Nephron (organoid): Measurements from ENCODE around the gene OSBP2.

ENCODE experiments used
- H3K27ac Mint-ChIP-seq, 3 experiments: 2 replicates each; pipeline ENCODE4 v1.8.0; 2020; ENCODE audit warnings: mixed read lengths in 3 of 3, mild to moderate bottlenecking in 2 of 3, moderate library complexity in 1 of 3
- H3K27me3 Mint-ChIP-seq: 2 replicates; pipeline ENCODE4 v1.8.0; 2021; ENCODE audit warnings: low read depth, mild to moderate bottlenecking, moderate library complexity, mixed read lengths
- H3K36me3 Mint-ChIP-seq: 2 replicates; pipeline ENCODE4 v1.8.0; 2020; ENCODE audit warnings: low read depth, mixed read lengths
- H3K4me1 Mint-ChIP-seq: 2 replicates; pipeline ENCODE4 v1.8.0; 2020; ENCODE audit warnings: mixed read lengths
- H3K4me3 Mint-ChIP-seq, 3 experiments: 2 replicates each; pipeline ENCODE4 v1.8.0; 2020; ENCODE audit warnings: mild to moderate bottlenecking in 3 of 3, mixed read lengths in 3 of 3, moderate library complexity in 2 of 3
- H3K9me3 Mint-ChIP-seq: 2 replicates; pipeline ENCODE4 v1.8.0; 2020; ENCODE audit warnings: mixed read lengths
- TF ChIP-seq, protein P1 (sequence below), 3 experiments: fragments of 200-600 bp; sonication (generic); IDR thresholded peaks; one replicate each; pipeline ENCODE4 v1.5.0; 2021; ENCODE audit warnings: antibody characterized with exemption in 3 of 3; ENCODE audit not compliant: unreplicated experiment in 3 of 3

OSBP2 gene

DNA sequence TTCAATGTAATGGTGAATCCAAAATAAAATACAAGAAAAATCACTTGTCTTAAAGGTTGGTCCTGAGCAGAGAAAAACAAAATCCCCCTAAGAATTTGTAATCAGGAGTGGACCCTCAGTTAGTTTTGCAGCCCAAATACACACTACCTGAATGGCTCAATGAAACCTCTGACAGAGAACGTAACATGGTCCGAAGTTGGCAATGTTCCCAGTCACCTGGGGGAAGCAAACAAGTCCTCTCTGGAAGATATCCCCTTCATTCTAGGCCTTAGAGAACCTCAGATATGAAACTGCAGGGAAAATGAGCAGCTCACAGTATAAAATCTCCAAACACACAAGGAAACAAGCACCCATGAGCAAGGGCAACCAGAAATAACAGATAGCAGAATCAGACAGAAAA lies 215.7 kb downstream of the OSBP2 start:
- Mint-ChIP-seq H3K9me3 (peaks cover 2% of the 10 kb centered on the region), H3K27me3 (no peaks in the 10 kb centered on the region), H3K4me1 (no peaks in the 10 kb centered on the region), H3K4me3 (no peak overlapping the region), H3K36me3 (peaks cover 9% of the 10 kb centered on the region), H3K27ac (no peak overlapping the region)
- TF ChIP-seq, protein P1, sequence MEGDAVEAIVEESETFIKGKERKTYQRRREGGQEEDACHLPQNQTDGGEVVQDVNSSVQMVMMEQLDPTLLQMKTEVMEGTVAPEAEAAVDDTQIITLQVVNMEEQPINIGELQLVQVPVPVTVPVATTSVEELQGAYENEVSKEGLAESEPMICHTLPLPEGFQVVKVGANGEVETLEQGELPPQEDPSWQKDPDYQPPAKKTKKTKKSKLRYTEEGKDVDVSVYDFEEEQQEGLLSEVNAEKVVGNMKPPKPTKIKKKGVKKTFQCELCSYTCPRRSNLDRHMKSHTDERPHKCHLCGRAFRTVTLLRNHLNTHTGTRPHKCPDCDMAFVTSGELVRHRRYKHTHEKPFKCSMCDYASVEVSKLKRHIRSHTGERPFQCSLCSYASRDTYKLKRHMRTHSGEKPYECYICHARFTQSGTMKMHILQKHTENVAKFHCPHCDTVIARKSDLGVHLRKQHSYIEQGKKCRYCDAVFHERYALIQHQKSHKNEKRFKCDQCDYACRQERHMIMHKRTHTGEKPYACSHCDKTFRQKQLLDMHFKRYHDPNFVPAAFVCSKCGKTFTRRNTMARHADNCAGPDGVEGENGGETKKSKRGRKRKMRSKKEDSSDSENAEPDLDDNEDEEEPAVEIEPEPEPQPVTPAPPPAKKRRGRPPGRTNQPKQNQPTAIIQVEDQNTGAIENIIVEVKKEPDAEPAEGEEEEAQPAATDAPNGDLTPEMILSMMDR (IDR thresholded peaks at IDR 0.05; ENCODE audit: unreplicated experiment in 3 of 3) = no peak

DNA sequence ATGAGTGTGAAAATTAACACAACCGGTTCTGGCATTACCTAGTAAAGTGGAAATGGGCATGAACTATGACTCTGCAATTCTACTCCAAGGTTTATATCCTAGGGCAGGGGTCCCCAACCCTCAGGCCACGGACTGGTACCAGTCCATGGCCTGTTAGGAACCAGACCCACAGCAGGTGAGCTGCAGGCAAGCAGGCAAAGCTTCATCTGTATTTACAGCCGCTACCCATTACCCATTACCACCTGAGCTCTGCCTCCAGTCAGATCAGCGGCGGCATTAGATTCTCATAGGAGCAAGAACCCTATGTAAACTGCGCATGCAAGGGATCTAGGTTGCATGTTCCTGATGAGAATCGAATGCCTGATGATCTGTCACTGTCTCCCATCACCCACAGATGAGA lies 224.1 kb downstream of the OSBP2 start:
- no peaks in the 10 kb centered on the region for H3K9me3 Mint-ChIP-seq

DNA sequence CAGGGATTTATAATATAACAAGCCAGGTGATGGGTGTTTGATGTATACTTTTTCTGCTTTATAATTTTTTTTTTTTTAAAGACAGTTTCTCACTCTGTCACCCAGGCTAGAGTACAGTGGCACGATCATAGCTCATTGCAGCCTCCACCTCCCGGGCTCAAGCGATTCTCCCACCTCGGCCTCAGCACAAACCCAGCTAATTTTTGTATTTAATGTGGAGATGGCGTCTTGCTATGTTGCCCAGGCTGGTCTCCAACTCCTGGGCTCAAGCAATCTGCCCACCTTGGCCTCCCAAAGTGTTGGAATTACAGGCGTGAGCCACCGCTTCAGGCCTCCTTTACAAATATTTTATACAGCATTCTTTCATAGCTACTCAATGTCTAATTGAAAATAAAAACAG lies 225.3 kb downstream of the OSBP2 start:
- Mint-ChIP-seq H3K4me3 (no peak overlapping the region), H3K9me3 (no peaks in the 10 kb centered on the region), H3K27ac (no peak overlapping the region), H3K4me1 (peaks cover 3% of the 10 kb centered on the region), H3K27me3 (no peaks in the 10 kb centered on the region), H3K36me3 (peaks cover 13% of the 10 kb centered on the region)
- TF ChIP-seq, protein P1 (IDR thresholded peaks at IDR 0.05; ENCODE audit: unreplicated experiment in 3 of 3) = no peak

More for the DNA sequence above, 224.1 kb downstream of the OSBP2 start:
- Mint-ChIP-seq H3K4me1 (peaks cover 3% of the 10 kb centered on the region), H3K27me3 (no peaks in the 10 kb centered on the region), H3K27ac (no peak overlapping the region), H3K36me3 (peaks cover 3% of the 10 kb centered on the region), H3K4me3 (no peak overlapping the region)
- TF ChIP-seq, protein P1 (IDR thresholded peaks at IDR 0.05; ENCODE audit: unreplicated experiment in 3 of 3) = no peak

DNA sequence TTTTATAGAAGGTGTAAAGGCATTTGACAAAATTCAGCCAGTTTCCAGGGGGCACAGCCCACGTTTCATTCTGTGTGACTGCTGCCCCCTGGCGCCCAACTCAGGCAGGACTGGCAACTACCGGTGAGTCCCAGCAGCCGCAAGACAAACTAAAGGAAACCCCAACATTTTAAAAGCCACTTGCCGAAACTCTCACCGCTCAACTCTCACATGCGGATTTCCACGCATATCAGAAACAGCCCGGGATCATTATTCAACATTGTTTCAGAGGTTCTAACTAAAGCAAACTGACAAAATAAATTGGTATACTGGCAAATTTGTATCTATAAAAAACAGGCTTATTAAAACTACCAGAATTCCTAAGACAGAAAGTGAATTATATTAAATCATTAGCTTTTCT lies 225.7 kb downstream of the OSBP2 start:
- Mint-ChIP-seq H3K4me3 (no peak overlapping the region), H3K36me3 (peaks cover 16% of the 10 kb centered on the region), H3K4me1 (peaks cover 3% of the 10 kb centered on the region), H3K27ac (no peak overlapping the region), H3K27me3 (no peaks in the 10 kb centered on the region), H3K9me3 (no peaks in the 10 kb centered on the region)
- TF ChIP-seq, protein P1 (IDR thresholded peaks at IDR 0.05; ENCODE audit: unreplicated experiment in 3 of 3) = peak; percentile 92 to 96 (median 93)

DNA sequence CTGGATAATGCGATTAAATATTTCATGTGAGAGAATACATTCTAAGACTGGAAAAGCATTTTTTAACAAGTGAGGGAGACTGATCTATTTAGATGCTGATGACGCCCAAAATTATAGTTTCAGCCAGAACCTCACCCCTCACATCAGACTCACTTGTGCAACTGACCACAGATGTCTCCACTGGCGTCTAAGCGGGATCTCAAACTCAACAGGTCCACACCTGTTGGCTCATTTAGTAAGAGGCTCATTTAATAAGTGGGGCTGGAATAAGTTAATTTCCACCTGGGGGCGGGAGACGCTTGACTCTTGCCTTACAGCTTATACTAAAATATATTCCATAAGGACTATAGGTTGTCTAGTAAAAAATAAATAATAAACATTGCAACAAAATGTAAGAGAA lies 226.4 kb downstream of the OSBP2 start:
- TF ChIP-seq, protein P1 (IDR thresholded peaks at IDR 0.05; ENCODE audit: unreplicated experiment in 3 of 3) = no peak
- no peak overlapping the region for H3K4me3 Mint-ChIP-seq
- peaks cover 17% of the 10 kb centered on the region for H3K36me3 Mint-ChIP-seq
- no peaks in the 10 kb centered on the region for H3K9me3 Mint-ChIP-seq
- H3K4me1 Mint-ChIP-seq = peaks cover 3% of the 10 kb centered on the region
- H3K27me3 Mint-ChIP-seq = no peaks in the 10 kb centered on the region
- H3K27ac Mint-ChIP-seq = no peak overlapping the region

DNA sequence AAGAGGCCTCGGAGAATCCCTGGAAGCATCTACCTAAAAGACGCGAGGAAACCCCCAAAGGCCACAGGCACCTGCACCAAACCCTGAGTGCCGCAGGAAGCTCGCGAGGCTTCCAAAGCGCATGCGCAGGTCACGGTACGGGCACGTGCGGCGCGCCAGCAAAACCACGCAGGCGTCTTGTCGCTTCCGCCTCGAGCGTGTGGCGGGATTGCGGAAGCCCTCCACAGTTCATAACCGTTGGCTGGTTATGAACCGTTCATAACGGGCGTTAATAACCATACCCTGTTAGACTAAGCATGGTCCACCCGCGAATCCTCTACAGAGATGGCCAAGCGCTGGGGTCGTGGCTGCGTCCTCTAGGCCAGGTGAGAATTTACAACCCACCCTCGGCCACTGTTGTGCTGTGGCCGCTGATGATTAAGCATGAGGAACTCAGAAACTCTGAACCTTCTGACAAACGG lies 227.5 kb downstream of the OSBP2 start:
- TF ChIP-seq, protein P1 (IDR thresholded peaks at IDR 0.05; ENCODE audit: unreplicated experiment in 3 of 3) = no peak
- peaks cover 27% of the 10 kb centered on the region for H3K36me3 Mint-ChIP-seq
- H3K4me3 Mint-ChIP-seq = no peak overlapping the region
- H3K27ac Mint-ChIP-seq = no peak overlapping the region
- H3K27me3 Mint-ChIP-seq = no peaks in the 10 kb centered on the region
- H3K4me1 Mint-ChIP-seq = peaks cover 3% of the 10 kb centered on the region
- no peaks in the 10 kb centered on the region for H3K9me3 Mint-ChIP-seq
